HG03139 (cell line): ENCODE data around the gene PGRMC2.

Experiments used
- ATAC-seq: cut with Tn5 transposase; IDR thresholded peaks from one replicate; pipeline ENCODE4 v1.9.1; 2021; ENCODE audit not compliant: unreplicated experiment

PGRMC2 gene

DNA sequence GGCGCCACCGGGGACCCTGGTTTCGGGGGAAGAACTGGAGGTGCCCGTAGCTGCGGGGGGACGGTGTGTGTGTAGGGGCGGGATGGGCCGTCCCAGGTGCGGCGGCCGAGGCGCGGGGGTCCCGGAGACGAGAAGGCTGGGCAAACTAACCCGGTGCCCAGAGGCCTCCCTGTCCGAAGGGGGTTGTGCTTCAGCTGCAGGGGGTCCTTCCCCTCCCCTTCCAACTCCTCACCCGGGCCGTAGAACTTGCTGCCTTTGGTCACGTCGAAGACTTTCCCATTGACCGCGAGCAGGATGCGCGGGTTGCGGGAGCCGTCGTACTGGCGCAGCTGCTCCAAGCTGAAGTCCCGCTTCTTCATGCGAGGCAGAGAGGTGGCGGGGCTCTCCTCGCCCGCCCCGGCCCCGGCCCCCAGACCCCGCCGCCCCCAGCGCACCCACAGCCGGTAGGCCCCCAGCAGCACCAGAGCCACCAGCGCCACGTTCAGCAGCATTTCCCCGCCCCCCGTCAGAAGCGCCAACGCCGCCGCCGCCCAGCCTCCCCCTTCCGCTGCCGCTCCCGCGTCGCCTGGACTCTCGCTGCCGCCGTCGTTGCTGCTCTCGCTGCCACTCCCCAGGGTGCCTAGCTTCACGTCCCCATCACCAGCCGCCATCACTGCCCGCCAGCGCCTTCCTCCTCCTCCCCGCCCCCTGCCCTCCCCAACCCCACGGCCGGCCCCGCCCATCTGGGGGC is at the start of gene PGRMC2:
Gene PGRMC2, minus strand, starts transcription at position 673 of the 730 bp plus-strand sequence. Its CDS starts 23 bp downstream, at position 650.
- ATAC-seq = peak; percentile 2

DNA sequence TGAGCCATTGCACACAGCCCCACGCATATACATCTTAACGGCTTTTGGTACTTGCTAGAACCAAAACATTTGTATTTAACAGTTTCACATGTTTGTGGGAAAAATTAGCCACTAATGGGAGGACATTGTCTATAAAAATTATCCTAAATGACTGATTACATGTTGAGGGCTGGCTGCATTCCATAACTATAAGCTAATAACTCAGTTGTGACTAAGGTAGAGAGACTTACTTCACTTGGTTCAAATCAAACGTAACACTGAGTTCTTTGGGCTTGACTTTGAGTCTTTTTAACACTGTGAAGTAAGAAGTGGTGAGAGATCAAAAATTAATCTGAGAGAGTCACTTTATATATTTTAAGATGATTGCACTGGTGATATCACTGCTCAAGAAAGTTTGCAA is 47.9 kb upstream of the PGRMC2 start:
- no peak for ATAC-seq

DNA sequence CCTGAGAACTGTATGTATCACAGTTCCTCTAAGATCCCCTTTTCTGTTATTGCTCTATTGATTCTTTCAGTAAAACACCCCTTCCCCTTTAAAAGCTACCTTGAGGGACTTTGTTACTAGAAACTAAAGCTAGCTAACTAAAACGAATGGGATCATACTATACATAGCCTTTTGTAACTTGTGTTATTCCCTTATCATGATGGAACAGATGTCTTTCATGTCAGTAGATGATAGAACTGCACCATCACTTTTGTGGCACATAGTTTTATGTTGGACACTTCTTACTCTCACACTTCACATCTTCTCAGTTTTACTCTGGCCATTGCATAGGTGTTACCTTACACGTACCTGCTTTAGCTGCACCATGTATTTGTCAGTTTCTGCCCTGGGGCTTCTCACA is 46.6 kb upstream of the PGRMC2 start:
- ATAC-seq = no peak

DNA sequence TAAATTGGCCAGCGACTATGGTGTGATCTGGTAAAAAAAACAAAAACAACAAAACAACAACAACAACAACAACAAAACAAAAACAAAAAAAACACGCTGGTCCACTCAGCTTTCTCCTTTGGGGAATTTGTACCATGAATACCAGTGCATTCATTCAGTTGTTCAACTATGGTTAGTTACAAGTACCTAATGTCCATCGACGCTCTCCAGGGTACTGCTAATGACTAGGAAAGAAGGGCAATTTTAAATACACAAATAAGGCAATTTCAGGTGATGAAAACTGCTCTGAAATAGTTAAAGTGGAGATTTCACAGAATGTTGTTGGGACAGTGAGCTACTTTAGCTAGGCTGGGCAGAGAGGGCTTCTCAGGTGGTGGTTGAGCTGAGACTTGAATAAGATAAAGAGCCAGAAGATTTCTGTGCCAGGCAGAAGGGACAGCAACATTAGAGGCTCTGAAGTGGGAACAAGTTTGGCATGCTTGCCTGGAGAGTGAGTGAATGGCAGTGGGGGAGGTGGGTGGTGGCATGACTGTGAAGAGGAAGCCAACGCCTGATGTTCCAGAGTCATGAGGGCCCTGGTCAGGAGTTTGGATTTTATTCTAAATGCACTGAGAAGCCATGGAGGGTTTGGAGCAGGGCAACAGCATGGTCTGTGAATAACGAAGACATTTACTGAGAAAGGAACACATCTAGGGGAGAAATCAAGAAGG is 45.9 kb upstream of the PGRMC2 start:
- ATAC-seq = no peak

- no peak for ATAC-seq
Observed at GRCh38 chr4:128332081-128332480, 44.5 kb upstream of the PGRMC2 start.

DNA sequence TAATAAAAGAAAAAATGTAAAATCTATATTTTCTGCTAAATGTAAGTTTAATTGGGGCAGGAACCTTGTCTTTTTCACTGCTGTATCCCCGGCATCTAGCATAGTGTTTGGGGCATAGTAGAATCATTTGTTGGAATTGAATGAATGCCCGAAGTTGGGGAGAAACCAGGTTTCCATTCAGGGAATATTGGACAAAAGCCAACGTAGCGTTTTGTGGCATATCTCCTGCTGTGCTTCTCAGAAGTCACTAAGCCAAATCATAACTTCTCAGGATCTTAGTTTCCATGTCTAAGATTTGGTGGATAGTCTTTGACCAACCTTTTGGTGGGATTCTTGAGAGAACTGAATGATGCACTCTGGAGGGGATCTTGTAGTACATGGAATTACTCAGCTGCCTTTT is 42.0 kb upstream of the PGRMC2 start:
- ATAC-seq = no peak

- ATAC-seq = no peak
Observed at GRCh38 chr4:128328106-128328505, 40.5 kb upstream of the PGRMC2 start.

DNA sequence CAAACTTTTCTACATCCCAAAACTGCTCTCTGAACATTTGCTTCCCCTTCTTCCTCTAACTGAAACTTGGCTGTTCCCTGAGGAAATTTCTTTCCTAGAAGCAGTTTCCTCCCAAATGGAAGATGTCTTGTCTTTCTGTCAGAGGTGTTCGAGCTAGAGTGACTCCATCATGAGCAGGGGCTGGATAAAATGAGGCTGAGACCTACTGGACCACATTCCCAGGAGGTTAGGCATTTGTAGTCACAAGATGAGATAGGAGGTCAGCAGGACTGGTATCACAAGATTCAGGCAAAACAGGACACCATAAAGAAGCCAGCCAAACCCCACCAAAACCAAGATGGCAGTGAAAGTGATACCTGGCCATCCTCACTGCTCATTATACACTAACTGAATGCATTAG is 35.8 kb upstream of the PGRMC2 start:
- ATAC-seq = no peak

GRCh38 chr4:128322986-128323385 is 35.4 kb upstream of the PGRMC2 start:
- no peak for ATAC-seq

DNA sequence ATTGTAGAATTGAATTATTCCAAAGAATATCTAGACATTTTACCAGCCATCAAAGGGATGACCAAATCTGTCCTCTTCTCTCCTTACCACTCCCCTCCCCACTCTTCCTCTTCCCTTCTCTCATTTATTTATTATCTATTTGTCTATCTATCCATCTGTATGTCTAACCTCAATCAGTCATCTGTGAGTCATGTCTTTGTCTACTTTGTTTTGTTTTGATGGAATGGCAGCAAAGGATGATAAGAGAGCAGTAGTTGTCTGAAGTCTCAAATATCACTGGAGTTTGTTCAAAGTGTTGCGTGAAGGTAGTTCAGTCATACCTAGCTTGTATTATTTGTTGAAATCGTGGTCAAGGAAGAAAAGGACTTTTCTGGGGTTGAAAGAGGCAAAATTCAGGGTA is 34.7 kb upstream of the PGRMC2 start:
- no peak for ATAC-seq

DNA sequence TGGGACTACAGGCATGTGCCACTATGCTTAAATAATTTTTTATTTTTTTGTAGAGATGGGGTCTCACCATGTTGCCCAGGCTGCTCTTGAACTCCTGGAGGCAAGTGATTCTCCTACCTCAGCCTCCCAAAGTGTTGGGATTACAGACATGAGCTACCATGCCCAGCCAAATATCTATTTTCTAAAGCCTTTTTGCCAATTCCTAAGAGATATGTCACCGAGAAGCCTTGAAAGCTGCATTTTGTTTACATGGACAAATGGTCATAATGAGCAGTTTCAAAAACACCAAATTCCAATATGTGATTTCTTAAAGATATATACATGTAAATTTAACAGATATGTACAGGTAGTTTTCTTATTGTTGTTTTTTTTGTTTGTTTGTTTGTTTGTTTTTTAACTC is 33.0 kb upstream of the PGRMC2 start:
- ATAC-seq = no peak

DNA sequence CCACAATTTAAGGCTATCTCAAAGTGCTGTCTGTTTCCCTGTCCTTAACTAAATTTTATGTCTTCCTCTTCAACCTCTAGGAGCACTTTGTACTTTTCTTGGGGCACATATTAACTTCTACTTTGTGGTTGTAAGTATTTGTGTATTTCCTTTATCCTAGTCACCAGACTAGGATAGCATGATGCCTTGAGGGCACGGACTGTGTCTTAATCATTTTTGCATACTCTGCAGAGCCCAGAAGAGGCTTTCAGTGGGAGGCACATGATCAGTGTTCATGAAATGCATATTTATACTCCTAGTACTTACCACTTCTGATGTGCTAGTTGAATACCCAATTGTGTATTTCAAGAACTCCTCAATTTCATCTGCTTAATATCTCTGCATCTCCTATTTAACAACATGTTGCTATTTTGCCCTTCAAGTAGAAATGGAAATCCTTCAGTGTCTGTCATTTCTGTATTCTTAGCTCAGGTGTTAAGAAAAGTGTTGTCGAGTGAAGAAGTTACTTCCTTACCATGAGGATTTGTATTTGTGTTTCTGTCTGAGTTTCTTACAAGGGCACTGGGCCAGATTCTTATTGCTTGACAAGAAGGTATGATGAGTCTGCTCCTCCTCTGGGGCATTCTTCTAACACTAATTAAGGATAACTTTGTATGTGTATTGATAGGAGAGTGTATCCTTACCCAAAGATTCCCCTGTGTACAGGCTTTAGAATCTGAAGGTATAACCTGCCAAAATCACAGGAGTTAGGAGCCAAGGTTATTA is 28.3 kb upstream of the PGRMC2 start:
- no peak for ATAC-seq

- no peak for ATAC-seq
Observed at GRCh38 chr4:128311659-128312403, 24.2 kb upstream of the PGRMC2 start.

GRCh38 chr4:128310266-128310697 is 22.7 kb upstream of the PGRMC2 start:
- no peak for ATAC-seq

DNA sequence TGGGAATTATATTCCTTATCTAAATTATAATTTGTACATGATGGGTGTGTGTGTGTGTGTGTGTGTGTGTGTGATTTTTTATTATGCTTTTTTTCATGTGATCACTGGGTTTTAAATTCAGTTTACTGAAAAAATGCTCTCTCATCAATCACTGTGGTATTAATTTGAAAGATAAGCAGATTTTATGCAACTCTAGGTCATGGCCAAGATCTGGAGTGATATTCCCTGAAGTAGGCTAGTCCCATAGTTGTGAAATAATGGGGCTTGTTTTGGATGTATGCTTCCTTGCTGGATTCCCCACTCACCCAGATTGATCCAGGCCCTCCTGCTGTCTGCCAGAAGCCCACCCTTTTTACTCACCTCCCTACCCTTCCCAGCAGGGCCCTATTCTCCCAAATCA is 22.0 kb upstream of the PGRMC2 start:
- no peak for ATAC-seq

GRCh38 chr4:128308986-128309385 is 21.4 kb upstream of the PGRMC2 start:
- no peak for ATAC-seq

- no peak for ATAC-seq
Observed at GRCh38 chr4:128307123-128307571, 19.5 kb upstream of the PGRMC2 start.

DNA sequence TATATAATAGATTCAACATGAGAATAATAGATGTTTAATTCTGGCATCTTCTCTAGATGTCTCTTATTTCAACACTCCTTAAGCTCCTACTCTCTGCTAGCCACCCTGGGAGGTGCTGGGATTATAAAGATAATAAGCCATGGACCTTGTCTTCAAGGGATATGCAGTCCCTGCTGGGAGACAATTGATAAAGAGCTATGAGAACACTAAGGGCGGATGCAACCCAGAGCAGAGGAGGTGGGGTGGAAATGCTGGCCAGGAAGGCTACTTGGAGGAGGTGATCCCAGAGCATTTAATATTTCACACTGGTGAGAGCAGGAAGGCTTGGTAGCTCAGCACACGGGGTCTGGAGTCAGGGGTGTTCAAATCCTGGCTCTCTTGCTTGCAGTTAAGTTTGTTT is 18.3 kb upstream of the PGRMC2 start:
- no peak for ATAC-seq

DNA sequence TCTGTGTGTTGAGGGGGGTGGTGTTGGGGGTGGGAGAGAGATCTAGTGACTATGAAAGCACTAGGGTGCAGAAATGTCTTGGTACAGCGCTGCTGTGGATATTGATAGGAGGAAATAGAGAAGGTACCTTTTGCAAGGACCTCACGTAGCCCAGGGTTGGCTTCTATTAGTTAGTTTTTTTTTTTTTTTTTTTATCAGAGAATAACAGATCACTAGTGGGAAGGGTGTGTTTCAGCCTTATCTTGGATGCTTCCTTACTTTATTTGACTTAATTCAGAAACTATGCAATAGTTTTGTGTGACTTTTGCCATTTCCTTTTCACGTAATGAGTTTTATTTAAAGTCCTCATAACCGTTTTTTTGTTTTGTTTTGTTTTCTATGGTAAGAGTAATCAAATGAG is 16.4 kb upstream of the PGRMC2 start:
- no peak for ATAC-seq

DNA sequence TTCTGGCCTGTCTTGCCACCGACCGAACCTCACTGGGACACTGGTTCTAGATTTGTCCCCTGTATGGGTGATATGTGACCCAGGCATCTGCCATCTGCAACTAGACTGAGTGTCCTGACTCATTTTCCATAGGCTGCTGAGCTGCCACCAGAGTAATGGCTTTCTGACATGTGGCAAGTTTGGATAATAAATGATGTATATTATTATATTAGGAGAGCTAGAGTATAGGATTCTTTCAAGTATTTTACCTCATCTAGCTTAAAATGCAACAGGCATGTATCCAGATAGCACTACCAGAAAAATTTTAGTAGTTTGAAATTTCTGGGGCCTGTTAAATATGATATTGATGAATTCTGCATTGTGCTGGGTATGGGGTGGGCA is 15.8 kb upstream of the PGRMC2 start:
- ATAC-seq = no peak

GRCh38 chr4:128301979-128302378 is 14.4 kb upstream of the PGRMC2 start:
- ATAC-seq = no peak
